AG09309 (cell line): ENCODE measurements around the gene PRKACG.

Experiments used
- DNase-seq: peaks from one replicate; pipeline ENCODE4 v3.0.0-alpha.2; 2010; ENCODE audit warnings: low read depth
- H3K4me3 ChIP-seq: 2 replicates; pipeline ENCODE4 v1.5.1; 2011; ENCODE audit warnings: mild to moderate bottlenecking, low read depth, low read length, moderate library complexity; ENCODE audit not compliant: control insufficient read depth
- TF ChIP-seq, protein P1 (sequence below): IDR thresholded peaks from 2 replicates; pipeline ENCODE4 v1.5.1; 2011; ENCODE audit warnings: mild to moderate bottlenecking, low read depth, low read length, inconsistent platforms; ENCODE audit not compliant: insufficient read depth, control insufficient read depth; ENCODE audit errors: missing control alignments

PRKACG gene

DNA sequence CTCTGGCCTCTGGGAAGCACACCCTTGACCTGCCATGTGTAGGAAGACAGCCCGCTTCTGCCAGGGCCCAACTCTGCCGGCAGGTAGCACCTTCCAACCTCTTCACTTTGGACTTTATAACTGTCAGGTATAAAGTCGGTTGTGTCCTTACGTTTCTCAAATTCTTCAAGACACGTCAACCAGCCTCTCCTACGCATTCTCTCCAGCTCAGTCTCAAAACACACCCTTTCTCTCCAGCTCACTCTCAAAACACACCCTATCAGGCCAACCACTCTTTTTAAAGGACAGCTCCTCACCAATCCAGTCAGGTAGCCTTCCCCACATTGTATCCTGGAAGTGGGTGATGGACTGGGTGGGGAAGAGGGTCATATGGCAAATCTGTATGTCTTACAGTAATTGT is 35.2 kb upstream of the PRKACG start:
- no peak for DNase-seq
- no peak overlapping the region for H3K4me3 ChIP-seq
- TF ChIP-seq, protein P1, sequence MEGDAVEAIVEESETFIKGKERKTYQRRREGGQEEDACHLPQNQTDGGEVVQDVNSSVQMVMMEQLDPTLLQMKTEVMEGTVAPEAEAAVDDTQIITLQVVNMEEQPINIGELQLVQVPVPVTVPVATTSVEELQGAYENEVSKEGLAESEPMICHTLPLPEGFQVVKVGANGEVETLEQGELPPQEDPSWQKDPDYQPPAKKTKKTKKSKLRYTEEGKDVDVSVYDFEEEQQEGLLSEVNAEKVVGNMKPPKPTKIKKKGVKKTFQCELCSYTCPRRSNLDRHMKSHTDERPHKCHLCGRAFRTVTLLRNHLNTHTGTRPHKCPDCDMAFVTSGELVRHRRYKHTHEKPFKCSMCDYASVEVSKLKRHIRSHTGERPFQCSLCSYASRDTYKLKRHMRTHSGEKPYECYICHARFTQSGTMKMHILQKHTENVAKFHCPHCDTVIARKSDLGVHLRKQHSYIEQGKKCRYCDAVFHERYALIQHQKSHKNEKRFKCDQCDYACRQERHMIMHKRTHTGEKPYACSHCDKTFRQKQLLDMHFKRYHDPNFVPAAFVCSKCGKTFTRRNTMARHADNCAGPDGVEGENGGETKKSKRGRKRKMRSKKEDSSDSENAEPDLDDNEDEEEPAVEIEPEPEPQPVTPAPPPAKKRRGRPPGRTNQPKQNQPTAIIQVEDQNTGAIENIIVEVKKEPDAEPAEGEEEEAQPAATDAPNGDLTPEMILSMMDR: no peak

DNA sequence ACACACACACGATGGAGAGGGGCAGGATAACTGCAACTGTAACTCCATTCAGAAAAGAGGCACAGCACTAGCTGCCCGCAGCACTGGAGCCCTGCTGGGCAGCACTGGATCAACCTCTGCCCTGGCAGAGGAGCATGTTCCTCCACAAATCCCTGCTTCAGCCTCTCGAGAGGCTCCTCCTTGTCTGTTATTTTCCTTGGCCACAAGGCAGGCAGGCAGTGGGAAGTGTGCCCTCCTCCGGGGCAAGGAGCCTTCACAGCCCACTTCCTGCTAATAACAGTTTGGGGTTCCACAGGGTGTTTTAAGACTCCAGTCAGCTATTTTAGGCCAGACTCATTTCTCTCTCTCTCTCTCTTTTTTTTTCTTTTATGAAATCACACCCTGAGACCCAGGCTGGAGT is 33.5 kb upstream of the PRKACG start:
- no peak overlapping the region for H3K4me3 ChIP-seq
- TF ChIP-seq, protein P1: no peak
- no peak for DNase-seq

DNA sequence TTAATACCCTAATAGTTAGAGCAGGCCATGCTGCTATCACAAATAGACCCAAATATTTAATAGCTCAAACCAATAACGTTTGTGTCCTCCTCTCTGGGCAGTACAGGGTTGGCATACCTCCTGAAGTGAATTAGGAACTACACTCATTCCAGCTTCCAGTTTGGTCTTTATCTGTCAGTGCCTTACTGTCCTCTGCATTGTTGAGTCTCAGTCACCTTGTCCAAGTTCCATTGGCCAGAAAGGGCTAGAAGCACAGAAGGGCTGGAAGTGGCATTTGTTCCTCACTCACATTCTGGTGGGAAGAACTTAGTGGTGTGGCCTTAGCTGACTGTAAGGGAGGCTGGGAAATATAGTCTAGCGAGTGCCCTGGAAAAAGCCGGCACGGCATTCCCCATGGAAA is 32.8 kb upstream of the PRKACG start:
- no peak for DNase-seq
- TF ChIP-seq, protein P1: no peak
- no peak overlapping the region for H3K4me3 ChIP-seq

DNA sequence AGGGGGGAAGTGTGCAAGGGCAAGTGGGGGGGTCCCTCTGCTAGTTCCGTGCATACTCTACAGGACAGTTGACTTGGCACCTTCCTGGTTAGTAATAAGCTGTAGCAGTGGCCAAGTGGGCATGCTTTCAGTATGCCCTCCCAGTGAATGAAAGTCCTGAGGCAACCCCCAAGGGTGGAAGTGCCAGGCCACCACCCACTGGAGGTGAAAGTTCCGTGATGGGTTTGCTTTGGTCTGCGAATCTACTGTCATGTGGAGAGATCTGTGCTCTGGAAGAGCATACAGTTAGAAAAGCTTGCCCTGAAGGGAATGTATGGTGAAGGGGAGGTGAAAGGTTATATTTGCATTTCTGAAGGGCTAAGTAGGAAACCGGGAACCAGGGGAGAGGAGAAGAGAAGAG is 31.9 kb upstream of the PRKACG start:
- no peak for DNase-seq

DNA sequence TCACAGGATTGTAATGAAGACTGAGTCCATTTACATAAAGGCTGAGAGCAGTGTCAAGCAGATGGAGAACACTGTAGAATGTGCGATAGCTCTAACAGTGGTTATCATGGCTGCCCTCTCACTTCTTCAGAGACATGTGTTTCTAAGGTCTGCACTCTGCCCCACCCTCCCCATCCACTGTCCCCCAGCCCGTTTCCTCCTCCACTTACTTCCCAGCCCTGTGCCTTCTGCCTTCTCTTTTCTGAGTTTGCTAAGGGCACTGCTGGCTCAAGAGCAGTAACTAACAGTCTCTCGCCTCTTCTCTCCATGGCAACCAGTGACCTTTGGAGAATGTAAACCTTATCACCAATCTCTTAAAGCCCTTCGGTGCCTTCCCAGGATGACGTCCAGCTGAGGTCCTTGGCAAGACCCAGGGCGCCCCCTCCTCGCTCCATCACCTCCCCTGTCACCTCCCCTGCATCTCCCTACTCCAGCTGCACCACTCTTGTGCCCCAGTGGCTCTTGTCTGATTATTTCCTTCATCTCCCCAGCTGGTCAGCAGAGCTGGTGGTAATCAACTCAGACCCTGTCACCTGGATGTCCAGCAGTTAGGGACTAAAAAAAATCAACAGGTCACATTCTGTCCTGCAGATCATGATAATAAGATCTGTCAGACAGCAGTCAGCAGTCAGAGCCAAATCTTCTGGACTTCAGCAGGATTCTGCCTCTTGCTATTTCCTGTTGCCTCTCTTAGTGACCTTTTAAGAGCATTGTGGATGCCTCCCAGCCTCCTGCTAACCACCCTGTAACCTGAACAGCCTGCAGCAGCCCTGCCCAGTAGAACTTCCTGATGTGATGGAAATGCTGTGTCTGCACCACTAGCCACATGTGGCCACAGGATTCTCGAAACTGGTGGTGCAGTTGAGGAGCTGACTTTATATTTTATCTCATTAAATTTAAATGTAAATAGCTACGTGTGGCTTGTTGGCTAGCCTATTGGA is 30.6 kb upstream of the PRKACG start:
- no peak for DNase-seq
- H3K4me3 ChIP-seq: no peak overlapping the region
- TF ChIP-seq, protein P1: no peak

More for the DNA sequence above, 31.9 kb upstream of the PRKACG start:
- TF ChIP-seq, protein P1: no peak
- no peak overlapping the region for H3K4me3 ChIP-seq

DNA sequence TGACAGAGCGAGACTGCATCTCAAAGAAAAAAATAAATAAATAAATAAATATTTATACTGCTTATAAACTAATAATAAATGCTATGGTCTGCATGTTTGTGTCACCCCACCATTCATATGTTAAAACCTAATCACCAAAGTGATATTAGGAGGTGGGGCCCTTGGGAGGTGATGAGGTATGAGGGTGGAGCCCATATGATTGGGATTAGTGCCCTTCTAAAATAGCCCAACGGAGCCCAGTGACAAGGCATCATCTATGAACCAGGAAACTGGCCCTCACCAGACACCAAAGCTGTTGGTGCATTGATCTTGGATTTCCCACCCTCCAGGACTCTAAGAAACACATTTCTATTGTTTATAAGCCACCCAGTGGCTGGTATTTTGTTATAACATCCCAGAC is 26.7 kb upstream of the PRKACG start:
- H3K4me3 ChIP-seq: no peak overlapping the region
- DNase-seq: no peak
- TF ChIP-seq, protein P1: no peak
